Esophagus muscularis mucosa (tissue), 4 donors: ENCODE results near the gene NBL1. TPM values are rescaled to one million over a fixed set of nuclear protein-coding genes. Genes with fewer than 3 reads are reported as not detected.

ENCODE experiments used
- DNase-seq: peaks from one replicate; pipeline ENCODE4 v3.0.0-alpha.2; 2017; ENCODE audit errors: extremely low spot score
- H3K27ac ChIP-seq, 4 donors: fragments of 200-600 bp; sonication (generic); replicated peaks in 1 of 4; 1 replicate in 3 of 4; 2 replicates in 1 of 4; pipeline ENCODE4 v1.5.1; 2016 to 2019; ENCODE audit warnings: mild to moderate bottlenecking in 1 of 4
- H3K27me3 ChIP-seq, 4 donors: fragments of 200-600 bp; sonication (generic); one replicate each; pipeline versions ENCODE4 v1.5.1 to v1.6.0; 2016 to 2019
- H3K36me3 ChIP-seq, 4 donors: fragments of 200-600 bp; sonication (generic); one replicate each; pipeline ENCODE4 v1.5.1; 2016 to 2019
- H3K4me1 ChIP-seq, 4 donors: fragments of 200-600 bp; sonication (generic); one replicate each; pipeline ENCODE4 v1.5.1; 2016 to 2019
- H3K4me3 ChIP-seq, 4 donors: fragments of 200-600 bp; sonication (generic); 1 replicate in 2 of 4; 2 replicates in 2 of 4; pipeline ENCODE4 v1.5.1; 2016 to 2019; ENCODE audit warnings: mild to moderate bottlenecking in 4 of 4, moderate library complexity in 1 of 4
- H3K9me3 ChIP-seq, 4 donors: fragments of 200-600 bp; sonication (generic); 1 replicate in 3 of 4; 2 replicates in 1 of 4; pipeline ENCODE4 v1.5.1; 2016 to 2019
- EP300 ChIP-seq: sonication (generic); formaldehyde crosslinking; IDR thresholded peaks from one replicate; pipeline ENCODE4 v1.6.1; 2017; ENCODE audit warnings: antibody characterized with exemption
- POLR2A ChIP-seq: fragments of 450-650 bp; IDR thresholded peaks from one replicate; pipeline ENCODE4 v1.6.1; 2017; ENCODE audit warnings: antibody characterized with exemption, moderate library complexity, mild to moderate bottlenecking, low read depth
- POLR2AphosphoS5 ChIP-seq, 2 donors: sonication (generic); formaldehyde crosslinking; IDR thresholded peaks; one replicate each; pipeline ENCODE4 v1.6.1; 2017; ENCODE audit warnings: antibody characterized with exemption in 2 of 2
- WGBS: methylation state at CpG from one replicate; pipeline ENCODE4 v1.1.5; 2018; 5-methylcytosine and 5-hydroxymethylcytosine counted together
- intact Hi-C: fragments of 100-400 bp; cut with DNase I; formaldehyde crosslinking; loops from one replicate; pipeline ENCODE4 v1.15.1; 2023
- total RNA-seq, 4 donors: library from RNA; depleted of rRNA; stranded (reverse); fragments of >200 nt; gene quantifications; one replicate each; pipeline versions ENCODE4 v1.1.0 to v1.2.1, GENCODE V29; 2016
- TF ChIP-seq, protein P1 (sequence below), 3 experiments: fragments of 200-600 bp in 2 of 3; fragments of 450-650 bp in 1 of 3; sonication (generic) in 2 of 3; IDR thresholded peaks; one replicate each; pipeline ENCODE4 v1.5.1; 2017 to 2019; ENCODE audit warnings: antibody characterized with exemption in 3 of 3, mild to moderate bottlenecking in 2 of 3, moderate library complexity in 1 of 3

NBL1 gene
- total RNA-seq, 4 donors from 2014 or later = 194 to 469 (median 307) TPM

DNA sequence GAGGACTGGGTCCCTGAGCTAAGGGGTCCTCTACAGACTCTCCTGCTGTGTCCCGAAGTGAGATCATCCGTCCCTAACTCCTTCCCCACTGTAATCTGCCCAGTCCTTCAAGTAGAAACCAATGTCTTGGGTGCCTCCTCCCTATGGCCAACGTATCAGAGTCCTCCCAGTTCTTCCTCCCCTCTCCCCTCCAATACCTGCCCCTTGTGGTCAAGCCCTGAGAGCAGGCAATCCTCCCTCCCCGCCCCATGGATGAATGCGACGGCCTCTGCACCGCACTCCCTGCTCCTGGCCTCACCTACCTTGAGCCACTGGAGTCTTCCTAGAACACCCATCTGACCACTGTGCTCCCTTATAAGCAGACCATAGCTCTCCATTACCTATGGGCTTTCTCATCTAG is 51.7 kb downstream of the NBL1 start:
- no peaks in the 10 kb centered on the region for H3K9me3 ChIP-seq
- TF ChIP-seq, protein P1, sequence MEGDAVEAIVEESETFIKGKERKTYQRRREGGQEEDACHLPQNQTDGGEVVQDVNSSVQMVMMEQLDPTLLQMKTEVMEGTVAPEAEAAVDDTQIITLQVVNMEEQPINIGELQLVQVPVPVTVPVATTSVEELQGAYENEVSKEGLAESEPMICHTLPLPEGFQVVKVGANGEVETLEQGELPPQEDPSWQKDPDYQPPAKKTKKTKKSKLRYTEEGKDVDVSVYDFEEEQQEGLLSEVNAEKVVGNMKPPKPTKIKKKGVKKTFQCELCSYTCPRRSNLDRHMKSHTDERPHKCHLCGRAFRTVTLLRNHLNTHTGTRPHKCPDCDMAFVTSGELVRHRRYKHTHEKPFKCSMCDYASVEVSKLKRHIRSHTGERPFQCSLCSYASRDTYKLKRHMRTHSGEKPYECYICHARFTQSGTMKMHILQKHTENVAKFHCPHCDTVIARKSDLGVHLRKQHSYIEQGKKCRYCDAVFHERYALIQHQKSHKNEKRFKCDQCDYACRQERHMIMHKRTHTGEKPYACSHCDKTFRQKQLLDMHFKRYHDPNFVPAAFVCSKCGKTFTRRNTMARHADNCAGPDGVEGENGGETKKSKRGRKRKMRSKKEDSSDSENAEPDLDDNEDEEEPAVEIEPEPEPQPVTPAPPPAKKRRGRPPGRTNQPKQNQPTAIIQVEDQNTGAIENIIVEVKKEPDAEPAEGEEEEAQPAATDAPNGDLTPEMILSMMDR (IDR thresholded peaks at IDR 0.05) = no peak
- no peak for TF ChIP-seq POLR2A
- TF ChIP-seq EP300 = no peak
- 94% methylated on average over 7 of the region's 7 CpGs for WGBS
- no peak for DNase-seq
- intact Hi-C loops = no loop called here
- no peak overlapping the region for H3K27ac ChIP-seq
- H3K36me3 ChIP-seq = peaks cover 31 to 91% (median 57%) of the 10 kb centered on the region in 4 donors
- no peak overlapping the region for H3K4me3 ChIP-seq
- H3K4me1 ChIP-seq = no peaks in the 10 kb centered on the region
- no peaks in the 10 kb centered on the region for H3K27me3 ChIP-seq

DNA sequence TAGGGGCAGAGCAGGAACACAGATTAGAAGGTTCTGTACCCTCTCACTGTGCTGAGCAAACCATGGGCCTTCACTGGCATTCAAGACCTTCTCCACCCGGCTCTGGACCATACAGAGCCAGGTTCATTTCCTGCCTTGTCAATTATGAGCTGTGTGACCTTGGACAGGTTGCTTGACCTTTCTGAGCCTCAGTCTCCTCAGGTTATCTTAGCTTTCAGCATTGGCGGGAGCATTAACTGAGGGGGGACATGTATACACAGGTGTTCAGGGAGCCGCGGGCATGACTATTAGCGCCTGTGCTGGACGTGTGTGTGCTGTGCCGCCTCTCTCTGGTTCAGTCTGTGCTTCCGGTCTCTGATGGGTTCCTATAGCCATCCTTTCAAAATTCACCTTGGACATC is 52.7 kb downstream of the NBL1 start:
- WGBS = 92% methylated on average over 7 of the region's 8 CpGs
- Histone ChIP-seq H3K36me3 (peaks cover 31 to 81% (median 52%) of the 10 kb centered on the region in 4 donors), H3K4me1 (no peaks in the 10 kb centered on the region), H3K27me3 (no peaks in the 10 kb centered on the region), H3K9me3 (no peaks in the 10 kb centered on the region), H3K27ac (no peak overlapping the region), H3K4me3 (no peak overlapping the region)
- TF ChIP-seq POLR2AphosphoS5 (IDR thresholded peaks at IDR 0.05) (no peak), EP300 (no peak), POLR2A (no peak)
- TF ChIP-seq, protein P1 (IDR thresholded peaks at IDR 0.05) = no peak
- intact Hi-C loops = no loop called here
- no peak for DNase-seq

DNA sequence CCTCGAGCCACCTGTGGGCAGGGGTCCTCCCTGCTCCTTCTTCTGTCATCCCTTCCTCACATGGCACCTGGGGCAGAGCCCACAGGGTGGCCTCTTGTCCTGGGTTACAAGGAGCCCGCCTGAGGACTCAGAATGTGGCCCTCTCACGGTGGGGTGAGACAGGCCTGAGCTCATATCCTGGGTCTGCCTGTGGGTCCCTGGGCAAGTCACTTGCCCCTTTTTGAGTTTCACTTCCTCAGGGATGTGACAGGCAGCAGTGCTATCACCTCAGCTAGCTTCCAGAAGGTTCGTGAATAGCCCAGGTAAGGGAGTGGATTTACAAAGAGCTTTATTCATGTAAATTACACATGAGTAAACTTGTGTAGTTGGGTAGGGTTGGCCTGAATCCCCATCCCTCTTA is 54.1 kb downstream of the NBL1 start:
- no peak for DNase-seq
- no peaks in the 10 kb centered on the region for H3K9me3 ChIP-seq
- TF ChIP-seq POLR2AphosphoS5 (IDR thresholded peaks at IDR 0.05) (no peak), EP300 (no peak), POLR2A (no peak)
- TF ChIP-seq, protein P1 (IDR thresholded peaks at IDR 0.05) = no peak
- no peaks in the 10 kb centered on the region for H3K27me3 ChIP-seq
- WGBS = 98% methylated on average over 4 of the region's 4 CpGs
- no peak overlapping the region for H3K27ac ChIP-seq
- peaks cover 31 to 70% (median 47%) of the 10 kb centered on the region in 4 donors for H3K36me3 ChIP-seq
- H3K4me1 ChIP-seq = no peaks in the 10 kb centered on the region
- no peak overlapping the region for H3K4me3 ChIP-seq
- intact Hi-C loops = no loop called here

DNA sequence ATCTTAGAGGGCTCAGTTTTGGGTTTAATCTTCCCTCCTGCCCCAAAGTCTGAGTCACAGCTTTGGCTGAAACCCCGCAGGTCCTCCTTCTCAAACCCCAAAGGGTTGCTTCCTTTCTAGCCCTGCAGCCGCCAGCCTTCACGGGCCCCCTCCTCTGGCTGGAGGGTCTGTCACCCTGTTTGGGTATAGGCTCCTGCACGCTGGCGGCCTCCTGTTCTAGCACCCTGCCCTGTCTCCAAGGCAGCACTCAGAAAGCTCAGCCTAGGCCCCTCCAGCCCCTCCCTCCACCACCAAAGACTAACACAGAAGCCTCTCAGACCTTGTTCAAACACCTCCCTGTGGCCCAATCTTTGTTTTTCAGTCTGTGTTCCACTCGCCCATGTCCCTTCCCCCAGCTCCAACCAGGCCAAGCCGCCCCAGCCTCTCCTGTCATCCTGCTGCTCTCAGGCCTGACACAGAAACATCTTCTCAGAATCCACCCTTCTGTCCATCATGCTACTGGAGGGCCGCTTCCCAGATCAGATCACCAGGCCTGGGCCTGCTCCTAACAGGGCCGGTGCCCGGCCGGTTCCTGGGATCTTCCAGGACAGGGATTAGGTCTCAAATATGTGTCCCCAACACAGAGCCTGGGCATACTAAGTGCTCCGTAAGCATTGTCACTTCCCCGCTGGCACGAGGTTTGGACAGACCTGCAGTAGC is 56.1 kb downstream of the NBL1 start:
- Histone ChIP-seq H3K4me3 (no peak overlapping the region), H3K36me3 (peaks cover 18 to 50% (median 27%) of the 10 kb centered on the region in 4 donors), H3K27ac (no peak overlapping the region), H3K27me3 (no peaks in the 10 kb centered on the region), H3K4me1 (peaks cover 8 to 11% (median 9%) of the 10 kb centered on the region in 4 donors), H3K9me3 (no peaks in the 10 kb centered on the region)
- DNase-seq = no peak
- WGBS = 86% methylated on average over 9 of the region's 14 CpGs
- TF ChIP-seq POLR2AphosphoS5 (IDR thresholded peaks at IDR 0.05) = no peak
- TF ChIP-seq, protein P1 (IDR thresholded peaks at IDR 0.05) = no peak
- no peak for TF ChIP-seq EP300
- TF ChIP-seq POLR2A = no peak
- intact Hi-C loops = no loop called here

DNA sequence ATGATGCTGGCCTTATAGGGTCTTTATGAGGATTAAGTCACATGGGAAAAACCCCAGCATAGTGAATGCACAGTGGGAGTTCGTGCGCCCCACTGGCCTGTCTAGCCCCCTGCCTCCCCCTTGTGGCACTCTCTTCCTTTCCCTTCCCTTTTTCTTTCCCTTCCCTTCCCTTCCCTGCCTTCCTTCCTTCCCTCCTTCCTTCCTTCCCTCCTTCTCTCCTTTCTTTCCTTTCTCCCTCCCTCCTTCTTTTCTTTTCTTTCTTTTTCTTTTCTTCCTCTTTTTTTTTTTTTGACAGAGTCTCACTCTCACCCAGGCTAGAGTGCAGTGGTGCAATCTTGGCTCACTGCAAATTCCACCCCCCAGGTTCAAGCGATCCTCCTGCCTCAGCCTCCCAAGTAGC is 59.2 kb downstream of the NBL1 start:
- H3K4me1 ChIP-seq = peaks cover 8 to 29% (median 22%) of the 10 kb centered on the region in 4 donors
- no peak overlapping the region for H3K27ac ChIP-seq
- H3K27me3 ChIP-seq = no peaks in the 10 kb centered on the region
- H3K4me3 ChIP-seq = no peak overlapping the region
- DNase-seq = no peak
- WGBS = 88% methylated on average over 3 of the region's 3 CpGs
- intact Hi-C loops = no loop called here
- H3K36me3 ChIP-seq = peaks cover 8 to 33% (median 17%) of the 10 kb centered on the region in 4 donors
- TF ChIP-seq, protein P1 (IDR thresholded peaks at IDR 0.05) = no peak
- TF ChIP-seq POLR2AphosphoS5 (IDR thresholded peaks at IDR 0.05) = no peak
- no peak for TF ChIP-seq POLR2A
- TF ChIP-seq EP300 = no peak
- no peaks in the 10 kb centered on the region for H3K9me3 ChIP-seq
